SK-N-MC (cell line): ENCODE measurements around the gene ELMO1.

Experiments used
- DNase-seq: peaks from one replicate; pipeline ENCODE4 v3.0.0-alpha.2; 2011; ENCODE audit warnings: low read depth, low spot score
- H3K27ac ChIP-seq: fragments of 200-600 bp; sonication (generic); 2 replicates; pipeline ENCODE4 v1.5.1; 2016; ENCODE audit warnings: mixed run types
- H3K36me3 ChIP-seq: fragments of 200-600 bp; sonication (generic); 2 replicates; pipeline ENCODE4 v1.6.1; 2017; ENCODE audit warnings: antibody characterized with exemption, low read length, mixed read lengths; ENCODE audit not compliant: insufficient read depth
- H3K4me3 ChIP-seq: fragments of 200-600 bp; sonication (generic); 2 replicates; pipeline ENCODE4 v1.5.1; 2016
- H3K9ac ChIP-seq: fragments of 200-600 bp; sonication (generic); 2 replicates; pipeline ENCODE4 v1.8.0; 2017; ENCODE audit warnings: mixed run types, mixed read lengths; ENCODE audit not compliant: insufficient read length
- H3K9me3 ChIP-seq: fragments of 200-600 bp; sonication (generic); 2 replicates; pipeline ENCODE4 v1.6.1; 2017; ENCODE audit warnings: low read depth, mild to moderate bottlenecking, antibody characterized with exemption, low read length, moderate library complexity, mixed read lengths
- EZH2 ChIP-seq: fragments of 200-600 bp; sonication (generic); IDR thresholded peaks from one replicate; pipeline ENCODE4 v1.6.1; 2017; ENCODE audit warnings: antibody characterized with exemption
- FOXP2 ChIP-seq: optimal IDR thresholded peaks from 2 replicates; pipeline ENCODE3; 2011; ENCODE audit warnings: mild to moderate bottlenecking, moderate library complexity; ENCODE audit not compliant: insufficient read depth; ENCODE audit errors: extremely low read length, control extremely low read depth
- POLR2AphosphoS5 ChIP-seq: IDR thresholded peaks from 2 replicates; pipeline ENCODE4 v1.6.1; 2012; ENCODE audit warnings: mild to moderate bottlenecking, low read depth, low read length, borderline replicate concordance

The ELMO1 gene

DNA sequence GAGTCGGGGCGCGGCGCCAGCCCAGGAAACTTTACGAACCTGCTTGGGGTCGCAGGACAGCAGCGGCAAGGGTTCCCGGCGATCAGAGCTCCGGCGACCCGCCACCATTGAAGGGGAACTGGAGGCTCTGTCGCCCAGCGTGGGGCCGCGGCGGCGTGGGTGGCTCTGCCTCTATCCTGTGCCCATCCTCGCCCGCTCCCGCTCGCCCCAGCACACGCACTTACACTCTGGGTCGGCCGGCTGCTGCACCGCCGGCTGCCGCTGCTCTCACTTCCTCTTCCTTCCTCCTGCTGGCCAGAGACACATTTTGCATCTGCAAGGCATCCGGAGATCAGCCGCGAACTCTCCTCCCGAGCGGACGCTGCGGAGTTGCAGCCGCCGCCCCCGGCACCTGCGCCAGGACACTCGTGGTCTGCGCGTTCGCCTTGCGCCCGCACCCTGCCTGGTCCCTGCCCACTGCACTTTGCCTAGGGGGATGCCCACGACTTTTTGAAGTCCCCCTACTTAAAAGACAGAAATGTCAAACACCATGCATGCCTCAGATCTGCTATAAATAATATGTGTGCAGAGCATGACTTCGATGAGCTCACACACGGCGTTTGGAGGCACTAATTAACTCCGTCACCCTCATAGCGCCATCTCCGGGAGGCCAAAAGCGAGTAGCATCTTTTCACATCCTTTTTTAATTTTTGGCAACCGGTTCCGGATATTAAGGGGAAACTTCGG is at the start of gene ELMO1:
ELMO1 (minus strand) TSS at position 229 of the 726 bp plus-strand sequence. CDS start 106,174 bp downstream, outside the sequence.
- H3K27ac ChIP-seq = no peak within 1 kb of the TSS
- H3K4me3 ChIP-seq = peak within 1 kb of the TSS; percentile 52; the same call in 1 of the 2 replicates
- H3K36me3 ChIP-seq = no peaks in the 10 kb centered on the region
- H3K9ac ChIP-seq = no peak within 1 kb of the TSS
- TF ChIP-seq EZH2 (peak; percentile 79), FOXP2 (no peak), POLR2AphosphoS5 (no peak)
- H3K9me3 ChIP-seq = no peaks in the 10 kb centered on the region
- DNase-seq = no peak

GRCh38 chr7:37497576-37497975 is 48.9 kb upstream of the ELMO1 start:
- no peaks in the 10 kb centered on the region for H3K36me3 ChIP-seq
- H3K9me3 ChIP-seq = no peaks in the 10 kb centered on the region
- TF ChIP-seq EZH2 (no peak), POLR2AphosphoS5 (no peak), FOXP2 (no peak)
- DNase-seq = no peak
- H3K27ac ChIP-seq = no peak overlapping the region
- no peak overlapping the region for H3K9ac ChIP-seq
- no peak overlapping the region for H3K4me3 ChIP-seq

DNA sequence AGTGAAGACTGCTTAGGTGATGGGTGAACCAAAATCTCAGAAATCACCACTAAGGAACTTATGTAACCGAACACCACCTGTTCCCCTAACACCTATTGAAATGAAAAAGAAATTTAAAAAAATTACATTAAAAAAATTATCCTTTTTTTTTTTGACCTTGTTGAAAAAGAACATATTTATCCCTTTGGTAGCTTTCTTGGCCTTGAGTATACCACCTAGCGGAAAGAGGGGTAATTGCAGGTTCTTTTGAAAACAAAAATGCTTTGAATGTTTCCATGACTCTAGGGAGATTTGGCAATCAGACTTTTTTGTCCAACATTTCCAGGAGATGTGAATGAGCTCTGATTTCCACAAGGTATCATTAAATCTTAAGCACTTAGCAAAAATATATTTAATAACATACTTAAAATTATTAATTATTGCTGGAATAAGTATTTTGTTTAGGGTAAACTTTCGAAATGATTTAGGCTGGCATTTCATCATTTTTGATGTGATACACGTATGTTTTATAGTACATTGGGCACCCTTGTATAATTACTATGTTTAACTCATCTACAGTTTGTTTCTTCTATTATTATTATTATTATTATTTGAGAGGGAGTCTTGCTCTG is 47.0 kb upstream of the ELMO1 start:
- Histone ChIP-seq H3K9me3 (no peaks in the 10 kb centered on the region), H3K27ac (no peak overlapping the region), H3K36me3 (no peaks in the 10 kb centered on the region), H3K9ac (no peak overlapping the region), H3K4me3 (no peak overlapping the region)
- DNase-seq = no peak
- no peak for TF ChIP-seq FOXP2
- TF ChIP-seq POLR2AphosphoS5 = no peak
- TF ChIP-seq EZH2 = no peak

DNA sequence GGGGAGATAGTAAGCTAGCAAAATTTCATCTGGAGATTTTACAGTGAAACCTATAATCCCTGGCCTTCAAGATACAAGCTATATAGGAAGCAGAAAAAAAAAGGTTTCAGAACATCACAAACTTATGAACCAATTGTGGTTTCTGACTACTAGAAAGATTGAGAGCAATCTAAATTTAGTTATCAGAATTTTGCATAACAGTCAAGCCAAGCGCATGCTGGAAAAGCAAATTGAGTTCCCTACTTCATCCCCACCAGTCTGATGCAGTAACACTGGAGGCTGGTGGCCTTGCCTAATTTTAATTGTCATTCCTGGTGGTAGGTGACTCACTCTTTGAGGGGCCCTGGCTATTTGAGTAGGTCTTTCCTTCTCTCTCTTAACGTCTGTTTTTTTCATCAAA is 46.3 kb upstream of the ELMO1 start:
- H3K36me3 ChIP-seq = no peaks in the 10 kb centered on the region
- H3K9ac ChIP-seq = no peak overlapping the region
- H3K4me3 ChIP-seq = no peak overlapping the region
- no peaks in the 10 kb centered on the region for H3K9me3 ChIP-seq
- DNase-seq = no peak
- TF ChIP-seq EZH2 (no peak), FOXP2 (no peak), POLR2AphosphoS5 (no peak)
- H3K27ac ChIP-seq = no peak overlapping the region

DNA sequence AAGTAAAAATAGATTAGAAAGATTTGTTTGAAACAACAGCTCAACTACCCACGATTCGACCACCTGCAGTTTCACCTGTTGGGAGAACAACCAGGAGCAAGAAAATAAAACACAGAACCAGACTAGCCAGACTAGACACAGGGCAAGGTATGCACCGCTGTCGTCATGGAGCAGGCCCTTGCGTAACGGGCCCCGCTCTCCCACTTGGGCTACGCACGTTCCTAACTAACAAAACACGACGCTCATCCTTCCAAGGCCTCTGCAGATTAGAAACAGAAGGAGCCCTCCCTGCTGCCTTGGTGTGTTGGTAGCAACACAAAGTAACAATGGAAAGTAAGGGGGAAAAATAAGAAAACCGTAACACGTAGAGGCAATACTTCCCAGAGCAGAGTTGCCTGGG is 45.1 kb upstream of the ELMO1 start:
- DNase-seq = no peak
- Histone ChIP-seq H3K27ac (no peak overlapping the region), H3K36me3 (no peaks in the 10 kb centered on the region), H3K4me3 (no peak overlapping the region), H3K9me3 (no peaks in the 10 kb centered on the region), H3K9ac (no peak overlapping the region)
- no peak for TF ChIP-seq EZH2
- TF ChIP-seq POLR2AphosphoS5 = no peak
- no peak for TF ChIP-seq FOXP2

GRCh38 chr7:37493123-37493522 is 44.5 kb upstream of the ELMO1 start:
- no peak overlapping the region for H3K4me3 ChIP-seq
- DNase-seq = no peak
- H3K27ac ChIP-seq = no peak overlapping the region
- no peak for TF ChIP-seq EZH2
- no peak overlapping the region for H3K9ac ChIP-seq
- H3K9me3 ChIP-seq = no peaks in the 10 kb centered on the region
- H3K36me3 ChIP-seq = no peaks in the 10 kb centered on the region

DNA sequence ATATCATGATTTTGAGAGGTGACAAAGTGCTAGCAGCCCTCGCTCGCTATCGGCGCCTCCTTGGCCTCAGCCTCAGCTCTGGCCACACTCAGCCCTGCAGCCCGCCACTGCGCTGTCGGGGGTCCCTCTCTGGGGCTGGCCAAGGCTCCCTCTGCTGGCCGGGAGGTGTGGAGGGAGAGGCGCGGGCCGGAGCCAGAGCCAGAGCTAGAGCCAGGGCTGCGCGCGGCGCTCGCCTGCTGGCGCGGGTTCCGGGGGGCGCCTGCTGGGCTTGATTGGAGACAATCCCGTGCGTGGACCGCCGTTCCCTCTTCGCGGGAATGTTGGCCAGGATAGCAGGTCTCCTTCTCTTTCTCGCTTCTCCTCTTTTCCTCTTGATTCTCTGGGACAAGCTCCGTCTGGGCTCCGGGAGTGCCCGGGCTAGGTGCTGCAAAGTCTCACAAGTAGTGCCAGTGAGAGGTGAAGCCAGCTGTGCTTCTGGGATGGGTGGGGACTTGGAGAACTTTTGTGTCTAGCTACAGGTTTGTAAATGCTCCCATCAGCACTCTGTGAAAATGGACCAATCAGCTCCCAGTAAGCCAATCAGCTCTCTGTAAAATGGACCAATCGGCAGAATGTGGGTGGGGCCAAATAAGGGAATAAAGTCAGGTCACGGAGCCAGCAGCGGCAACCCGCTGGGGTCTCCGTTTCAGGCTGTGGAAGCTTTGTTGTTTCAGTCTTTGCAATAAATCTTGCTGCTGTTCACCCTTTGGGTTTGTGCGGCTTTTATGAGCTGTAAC is 43.4 kb upstream of the ELMO1 start:
- no peak for DNase-seq
- H3K9me3 ChIP-seq = no peaks in the 10 kb centered on the region
- TF ChIP-seq EZH2 = no peak
- no peak for TF ChIP-seq POLR2AphosphoS5
- H3K36me3 ChIP-seq = no peaks in the 10 kb centered on the region
- no peak overlapping the region for H3K27ac ChIP-seq
- no peak overlapping the region for H3K9ac ChIP-seq
- no peak overlapping the region for H3K4me3 ChIP-seq

DNA sequence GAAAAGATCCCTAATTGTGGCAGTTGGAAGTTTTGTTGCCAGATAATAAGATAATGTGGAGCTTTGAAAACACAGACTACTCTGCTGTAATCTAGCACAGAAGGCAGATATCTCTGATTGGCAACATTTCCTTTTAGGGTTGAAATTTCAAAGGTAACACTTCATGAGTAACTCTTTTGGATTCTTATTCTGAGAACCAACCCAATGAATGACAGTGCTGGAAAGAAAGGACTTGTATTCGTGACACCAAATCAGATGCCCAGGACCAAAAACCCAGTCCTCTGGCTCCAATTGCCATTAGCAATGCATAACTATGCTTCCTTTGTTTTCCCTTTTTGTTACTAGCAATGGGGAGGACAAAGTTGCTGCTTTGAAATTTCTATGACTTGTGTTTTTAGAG is 41.0 kb upstream of the ELMO1 start:
- DNase-seq = no peak
- H3K36me3 ChIP-seq = no peaks in the 10 kb centered on the region
- H3K9me3 ChIP-seq = no peaks in the 10 kb centered on the region
- H3K4me3 ChIP-seq = no peak overlapping the region
- TF ChIP-seq FOXP2 (no peak), EZH2 (no peak), POLR2AphosphoS5 (no peak)
- no peak overlapping the region for H3K27ac ChIP-seq
- H3K9ac ChIP-seq = no peak overlapping the region
